OCI-LY7 (cell line): ENCODE results near the gene CTBS.

Experiments used
- EZH2phosphoT487 ChIP-seq: fragments of 200-600 bp; sonication (generic); IDR thresholded peaks from 2 replicates; pipeline ENCODE4 v1.6.1; 2018; ENCODE audit warnings: low read depth, borderline replicate concordance, mild to moderate bottlenecking, mixed run types, antibody characterized with exemption, low read length, moderate library complexity, mixed read lengths
- TF ChIP-seq, protein P1 (sequence below): fragments of 200-600 bp; sonication (generic); conservative IDR thresholded peaks from 2 replicates; pipeline ENCODE4 v1.5.1; 2014; ENCODE audit warnings: mild to moderate bottlenecking, antibody characterized with exemption, low read length, moderate library complexity, mixed read lengths

DNA sequence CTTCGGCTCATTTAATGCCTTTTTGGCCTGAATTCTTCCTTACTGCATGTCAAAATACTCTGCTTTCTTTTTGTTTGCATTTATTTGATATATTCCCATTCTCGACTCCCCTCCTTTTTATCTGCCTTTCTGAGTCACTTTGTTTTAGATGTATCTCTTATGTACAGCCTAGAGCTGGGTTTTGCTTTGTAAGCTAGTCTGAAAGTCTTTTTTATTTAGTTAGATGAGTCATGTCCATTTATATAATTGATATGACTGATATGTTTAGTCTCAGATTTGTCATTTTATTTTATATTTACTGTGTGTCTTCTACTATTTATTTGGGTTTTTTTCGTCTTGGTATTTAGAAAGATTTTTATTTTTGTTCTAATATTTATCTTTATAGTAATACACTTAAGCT, 34.3 kb downstream of the CTBS start:
- TF ChIP-seq, protein P1, sequence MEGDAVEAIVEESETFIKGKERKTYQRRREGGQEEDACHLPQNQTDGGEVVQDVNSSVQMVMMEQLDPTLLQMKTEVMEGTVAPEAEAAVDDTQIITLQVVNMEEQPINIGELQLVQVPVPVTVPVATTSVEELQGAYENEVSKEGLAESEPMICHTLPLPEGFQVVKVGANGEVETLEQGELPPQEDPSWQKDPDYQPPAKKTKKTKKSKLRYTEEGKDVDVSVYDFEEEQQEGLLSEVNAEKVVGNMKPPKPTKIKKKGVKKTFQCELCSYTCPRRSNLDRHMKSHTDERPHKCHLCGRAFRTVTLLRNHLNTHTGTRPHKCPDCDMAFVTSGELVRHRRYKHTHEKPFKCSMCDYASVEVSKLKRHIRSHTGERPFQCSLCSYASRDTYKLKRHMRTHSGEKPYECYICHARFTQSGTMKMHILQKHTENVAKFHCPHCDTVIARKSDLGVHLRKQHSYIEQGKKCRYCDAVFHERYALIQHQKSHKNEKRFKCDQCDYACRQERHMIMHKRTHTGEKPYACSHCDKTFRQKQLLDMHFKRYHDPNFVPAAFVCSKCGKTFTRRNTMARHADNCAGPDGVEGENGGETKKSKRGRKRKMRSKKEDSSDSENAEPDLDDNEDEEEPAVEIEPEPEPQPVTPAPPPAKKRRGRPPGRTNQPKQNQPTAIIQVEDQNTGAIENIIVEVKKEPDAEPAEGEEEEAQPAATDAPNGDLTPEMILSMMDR = no peak
- TF ChIP-seq EZH2phosphoT487 = no peak
